ENCODE results near the gene ZNF69.

Gene ZNF69

DNA sequence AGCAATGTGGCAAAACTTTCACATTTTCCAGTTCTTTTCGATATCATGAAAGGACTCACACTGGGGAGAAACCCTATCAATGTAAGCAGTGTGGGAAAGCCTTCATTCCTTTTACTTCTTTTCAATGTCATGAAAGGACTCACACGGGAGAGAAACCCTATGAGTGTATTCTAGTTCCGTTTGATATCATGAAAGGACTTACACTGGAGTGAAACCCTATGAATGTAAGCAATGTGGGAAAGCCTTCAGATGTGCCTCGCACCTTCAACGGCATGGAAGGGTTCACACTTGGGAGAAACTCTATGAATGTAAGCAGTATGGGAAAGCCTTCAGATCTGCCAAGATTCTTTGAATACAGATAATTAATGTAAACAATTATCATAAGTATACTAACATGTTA is 62.7 kb downstream of the ZNF69 start:
- Mint-ChIP-seq H3K27ac (no peak overlapping the region), H3K9me3 (peaks cover 81% of the 10 kb centered on the region), H3K4me3 (no peak overlapping the region), H3K27me3 (ENCODE audit: low read depth) (no peaks in the 10 kb centered on the region), H3K4me1 (ENCODE audit: low read depth) (no peaks in the 10 kb centered on the region), H3K36me3 (ENCODE audit: low read depth) (peaks cover 75% of the 10 kb centered on the region)
- DNase-seq (ENCODE audit: low spot score) = no peak
